ENCODE measurements around the gene THEM4.

DNA sequence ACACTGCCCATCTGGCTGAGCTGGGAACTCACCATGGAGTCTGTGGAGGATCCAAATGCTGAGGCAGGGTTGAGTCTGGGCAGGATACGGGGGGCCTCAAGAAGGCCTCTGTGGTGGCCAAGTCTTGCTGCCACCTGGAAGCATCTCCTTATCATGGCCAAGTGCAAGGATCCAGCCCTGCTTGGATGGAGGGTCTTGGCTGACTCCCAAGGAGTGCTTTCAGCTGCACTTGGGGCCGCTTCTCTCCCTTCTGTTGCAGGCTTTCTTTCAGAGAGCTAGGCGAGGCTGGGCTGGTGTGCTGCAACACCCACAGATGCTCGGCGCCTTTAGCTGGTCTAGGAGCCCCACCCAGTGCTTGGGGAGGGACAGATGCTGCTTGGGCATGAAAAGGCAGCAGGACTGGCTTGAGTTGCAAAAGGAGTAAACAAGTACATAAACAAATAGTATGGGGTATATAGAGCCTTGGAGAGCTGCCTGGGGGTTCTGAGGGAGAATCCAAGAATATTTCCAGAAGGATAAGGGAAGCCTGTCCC is 55.8 kb downstream of the THEM4 start, which contains the start of gene THEM5:
- TF ChIP-seq, protein P1, sequence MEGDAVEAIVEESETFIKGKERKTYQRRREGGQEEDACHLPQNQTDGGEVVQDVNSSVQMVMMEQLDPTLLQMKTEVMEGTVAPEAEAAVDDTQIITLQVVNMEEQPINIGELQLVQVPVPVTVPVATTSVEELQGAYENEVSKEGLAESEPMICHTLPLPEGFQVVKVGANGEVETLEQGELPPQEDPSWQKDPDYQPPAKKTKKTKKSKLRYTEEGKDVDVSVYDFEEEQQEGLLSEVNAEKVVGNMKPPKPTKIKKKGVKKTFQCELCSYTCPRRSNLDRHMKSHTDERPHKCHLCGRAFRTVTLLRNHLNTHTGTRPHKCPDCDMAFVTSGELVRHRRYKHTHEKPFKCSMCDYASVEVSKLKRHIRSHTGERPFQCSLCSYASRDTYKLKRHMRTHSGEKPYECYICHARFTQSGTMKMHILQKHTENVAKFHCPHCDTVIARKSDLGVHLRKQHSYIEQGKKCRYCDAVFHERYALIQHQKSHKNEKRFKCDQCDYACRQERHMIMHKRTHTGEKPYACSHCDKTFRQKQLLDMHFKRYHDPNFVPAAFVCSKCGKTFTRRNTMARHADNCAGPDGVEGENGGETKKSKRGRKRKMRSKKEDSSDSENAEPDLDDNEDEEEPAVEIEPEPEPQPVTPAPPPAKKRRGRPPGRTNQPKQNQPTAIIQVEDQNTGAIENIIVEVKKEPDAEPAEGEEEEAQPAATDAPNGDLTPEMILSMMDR (IDR thresholded peaks at IDR 0.05) = no peak
- no peak for TF ChIP-seq POLR2A (IDR thresholded peaks at IDR 0.05)

All from lower leg skin (tissue), 3 donors.